H1 (cell line): ENCODE measurements around the gene BBIP1. TPM values are rescaled to one million over a fixed set of nuclear protein-coding genes. Genes with fewer than 3 reads are reported as not detected.

Experiments used
- CTCF ChIA-PET: fragments of 300-600 bp; sonication (Branson Sonifier 250); formaldehyde crosslinking; loops from one replicate; lab custom pipeline; 2021; ENCODE audit not compliant: partially characterized antibody; lab: Charles Lee
- POLR2A ChIA-PET: fragments of 300-600 bp; sonication (Branson Sonifier 250); formaldehyde crosslinking; loops from one replicate; lab custom pipeline; 2021; ENCODE audit warnings: inconsistent platforms; ENCODE audit not compliant: partially characterized antibody; lab: Charles Lee
- DNase-seq, 2 experiments: peaks; one replicate each; pipeline versions ENCODE4 v3.0.0 to v3.0.0-alpha.2; 2010 to 2022; ENCODE audit warnings: low spot score in 2 of 2, low read depth in 1 of 2, mixed read lengths in 1 of 2
- FAIRE-seq: peaks from 2 replicates; lab custom pipeline; 2011; peaks lifted over from hg19 to GRCh38; lab: Jason Lieb, UNC
- H2AFZ ChIP-seq: 2 replicates; pipeline ENCODE4 v1.8.1; 2012; ENCODE audit warnings: low read length, inconsistent platforms
- H2AK5ac ChIP-seq: 2 replicates; pipeline ENCODE4 v1.6.1; 2013; ENCODE audit warnings: low read depth, low read length
- H2BK120ac ChIP-seq: replicated peaks from 2 replicates; pipeline ENCODE3; 2013; ENCODE audit warnings: low read depth, low read length, inconsistent platforms
- H2BK12ac ChIP-seq: 2 replicates; pipeline ENCODE4 v1.6.1; 2013; ENCODE audit warnings: low read depth, low read length
- H2BK15ac ChIP-seq: 2 replicates; pipeline ENCODE4 v1.6.1; 2013; ENCODE audit warnings: low read length
- H2BK20ac ChIP-seq: 2 replicates; pipeline ENCODE4 v1.6.1; 2013; ENCODE audit warnings: low read length
- H2BK5ac ChIP-seq: 2 replicates; pipeline ENCODE4 v1.6.1; 2013; ENCODE audit warnings: low read depth, low read length
- H3K14ac ChIP-seq: 2 replicates; pipeline ENCODE4 v1.6.1; 2013; ENCODE audit warnings: inconsistent platforms; ENCODE audit not compliant: insufficient read length
- H3K18ac ChIP-seq: 2 replicates; pipeline ENCODE4 v1.6.1; 2013; ENCODE audit warnings: low read length; ENCODE audit errors: extremely low read depth
- H3K23ac ChIP-seq: 2 replicates; pipeline ENCODE4 v1.6.1; 2013; ENCODE audit warnings: inconsistent platforms; ENCODE audit not compliant: insufficient read length
- H3K23me2 ChIP-seq: 2 replicates; pipeline ENCODE4 v1.6.1; 2013; ENCODE audit warnings: low read depth, low read length
- H3K27ac ChIP-seq: 2 replicates; pipeline ENCODE4 v1.6.1; 2011; ENCODE audit warnings: low read depth, low read length, inconsistent platforms
- H3K27me3 ChIP-seq, 4 experiments: replicated peaks in 1 of 4; 1 replicate in 1 of 4; 2 replicates in 3 of 4; pipeline versions ENCODE4 v1.6.1 to v1.8.1; 2011 to 2013; ENCODE audit warnings: low read length in 3 of 4, mild to moderate bottlenecking in 3 of 4, inconsistent platforms in 2 of 4, mixed read lengths in 2 of 4, moderate library complexity in 1 of 4; ENCODE audit not compliant: control insufficient read depth in 3 of 4, insufficient read depth in 3 of 4; ENCODE audit errors: extremely low read depth in 1 of 4
- H3K36me3 ChIP-seq, 4 experiments: 2 replicates each; pipeline versions ENCODE4 v1.6.1 to v1.8.1; 2011 to 2013; ENCODE audit warnings: mild to moderate bottlenecking in 4 of 4, low read length in 3 of 4, moderate library complexity in 2 of 4, control low read depth in 1 of 4, inconsistent platforms in 1 of 4; ENCODE audit not compliant: insufficient read depth in 4 of 4, control insufficient read depth in 2 of 4
- H3K4ac ChIP-seq: replicated peaks from 2 replicates; pipeline ENCODE3; 2013; ENCODE audit warnings: low read length, low read depth, mixed read lengths, inconsistent platforms; ENCODE audit not compliant: insufficient read length
- H3K4me1 ChIP-seq, 4 experiments: replicated peaks in 1 of 4; 1 replicate in 1 of 4; 2 replicates in 3 of 4; pipeline versions ENCODE4 v1.6.1 to v1.8.1; 2011 to 2013; ENCODE audit warnings: low read length in 3 of 4, inconsistent platforms in 2 of 4, mixed read lengths in 1 of 4; ENCODE audit not compliant: insufficient read depth in 4 of 4, control insufficient read depth in 3 of 4
- H3K4me2 ChIP-seq, 2 experiments: 2 replicates each; pipeline versions ENCODE4 v1.6.1 to v1.8.1; 2011 to 2013; ENCODE audit warnings: low read depth in 2 of 2, low read length in 2 of 2, control low read depth in 1 of 2, inconsistent platforms in 1 of 2, mild to moderate bottlenecking in 1 of 2; ENCODE audit not compliant: insufficient read depth in 1 of 2
- H3K4me3 ChIP-seq, 4 experiments: fragments of 200-600, 300-600 bp in 1 of 4; sonication (generic), shearing (Covaris generic), sonication (Bioruptor Twin) in 1 of 4; 2 replicates each; pipeline versions ENCODE4 v1.5.1 to v1.8.1; 2011 to 2016; ENCODE audit warnings: low read length in 4 of 4, low read depth in 3 of 4, control low read depth in 2 of 4, inconsistent platforms in 2 of 4, mild to moderate bottlenecking in 2 of 4, mixed read lengths in 1 of 4, moderate library complexity in 1 of 4; ENCODE audit not compliant: insufficient read depth in 2 of 4; ENCODE audit errors: extremely low read depth in 1 of 4
- H3K56ac ChIP-seq: replicated peaks from 2 replicates; pipeline ENCODE3; 2013; ENCODE audit warnings: low read depth, mild to moderate bottlenecking, mixed read lengths, low read length, inconsistent platforms; ENCODE audit not compliant: insufficient read length
- H3K79me1 ChIP-seq: 2 replicates; pipeline ENCODE4 v1.6.1; 2013; ENCODE audit warnings: low read depth, low read length, control low read depth
- H3K79me2 ChIP-seq, 2 experiments: 2 replicates each; pipeline versions ENCODE4 v1.6.1 to v1.8.1; 2012 to 2013; ENCODE audit warnings: low read length in 2 of 2, mild to moderate bottlenecking in 2 of 2, inconsistent platforms in 1 of 2; ENCODE audit not compliant: insufficient read depth in 2 of 2, control insufficient read depth in 1 of 2
- H3K9ac ChIP-seq, 4 experiments: replicated peaks in 1 of 4; 1 replicate in 1 of 4; 2 replicates in 3 of 4; pipeline versions ENCODE4 v1.6.1 to v1.8.1; 2011 to 2013; ENCODE audit warnings: low read depth in 3 of 4, low read length in 3 of 4, control low read depth in 2 of 4, mild to moderate bottlenecking in 2 of 4, moderate library complexity in 2 of 4, inconsistent platforms in 1 of 4; ENCODE audit errors: extremely low read depth in 1 of 4
- H3K9me3 ChIP-seq, 2 experiments: 2 replicates each; pipeline versions ENCODE4 v1.6.1 to v1.8.1; 2012 to 2013; ENCODE audit warnings: mild to moderate bottlenecking in 2 of 2, moderate library complexity in 2 of 2, control low read depth in 1 of 2, inconsistent platforms in 1 of 2, low read depth in 1 of 2, low read length in 1 of 2, mixed read lengths in 1 of 2; ENCODE audit not compliant: insufficient read depth in 2 of 2
- H4K20me1 ChIP-seq, 2 experiments: replicated peaks in 1 of 2; 2 replicates each; pipeline versions ENCODE3 to v1.8.1; 2011 to 2013; ENCODE audit warnings: inconsistent platforms in 2 of 2, low read length in 2 of 2, mild to moderate bottlenecking in 1 of 2; ENCODE audit not compliant: insufficient read depth in 2 of 2, control insufficient read depth in 1 of 2
- H4K5ac ChIP-seq: 2 replicates; pipeline ENCODE4 v1.6.1; 2013; ENCODE audit warnings: low read length, low read depth, mixed read lengths, inconsistent platforms; ENCODE audit not compliant: insufficient read length
- H4K8ac ChIP-seq: 2 replicates; pipeline ENCODE4 v1.8.0; 2013; ENCODE audit warnings: mild to moderate bottlenecking, moderate library complexity, low read length, inconsistent platforms; ENCODE audit not compliant: insufficient read depth; ENCODE audit errors: extremely low read depth
- H4K91ac ChIP-seq: replicated peaks from 2 replicates; pipeline ENCODE3; 2013; ENCODE audit warnings: low read length, mixed read lengths, inconsistent platforms; ENCODE audit not compliant: insufficient read length
- EGR1 ChIP-seq: IDR thresholded peaks from 2 replicates; pipeline ENCODE4 v1.6.1; 2011; ENCODE audit warnings: low read depth, low read length, borderline replicate concordance
- WGBS, 2 experiments: shearing (Covaris generic) in 1 of 2; methylation state at CpG; one replicate each; pipeline versions ENCODE4 v1.1.6 to v1.1.7; 2013 to 2015; ENCODE audit warnings: low lambda C conversion rate in 2 of 2, mixed read lengths in 2 of 2, inconsistent platforms in 1 of 2, low coverage in 1 of 2, missing lambda C conversion rate in 1 of 2; ENCODE audit not compliant: insufficient replicate concordance in 2 of 2, insufficient coverage in 1 of 2, insufficient read length in 1 of 2; ENCODE audit errors: extremely low coverage in 1 of 2, missing lambda C conversion rate in 1 of 2; 5-methylcytosine and 5-hydroxymethylcytosine counted together
- polyA plus RNA-seq, 7 experiments: library from polyadenylated mRNA; depleted of rRNA in 3 of 7; stranded (reverse) in 5 of 7; unstranded in 2 of 7; fragments of >200 nt in 5 of 7; fragments of 200-250 nt in 2 of 7; gene quantifications; 1 replicate in 5 of 7; 2 replicates in 1 of 7; 4 replicates in 1 of 7; pipeline versions ENCODE4 v1.2.1 to v1.2.3, GENCODE V29; 2011 to 2013; ENCODE audit warnings: missing spikeins in 2 of 7, mixed read lengths in 2 of 7
- total RNA-seq: library from RNA; stranded (reverse); fragmentation: NEBNext Ultra II Directional; extraction: Animal tissue kit (Norgen Biotek cat#: 25700); gene quantifications from 2 replicates; pipeline ENCODE4 v1.2.1, GENCODE V29; 2021

The BBIP1 gene
- total and polyA plus RNA-seq, 2 of the 8 experiments (the other 6 are each of a cell fraction or from before 2014, with no cell fraction given), result 8.8 to 19.6 TPM

- no peak overlapping the region for H2BK12ac ChIP-seq
- TF ChIP-seq EGR1, result no peak
These were observed 16.8 kb downstream of the BBIP1 start for GRCh38 chr10:110901954-110902819.

More at GRCh38 chr10:110901954-110902819, 16.8 kb downstream of the BBIP1 start:
- H3K23me2 ChIP-seq, result no peaks in the 10 kb centered on the region
- H3K36me3 ChIP-seq, result peaks cover 0 to 13% (median 0%) of the 10 kb centered on the region in 4 experiments; a peak in 1 of 8 replicates
- ChIA-PET POLR2A (interaction anchor here (0.7 to 1.5 kb wide), 6 partner anchors 18 to 317 kb away, joined by 3 to 4 read pairs (median 3); partner anchors contain the start of gene PDCD4), CTCF (interaction anchor here (0.6 to 3.1 kb wide), 5 partner anchors 8 to 1228 kb away, joined by 3 to 13 read pairs (median 3); no protein-coding TSS in a partner anchor)
- WGBS, 2 experiments, result 88% methylated on average over 7 of the region's 7 CpGs; no CpG with 5 or more reads in 1 of the 2 experiments
- no peak overlapping the region for H3K4me2 ChIP-seq
- no peak overlapping the region for H2BK15ac ChIP-seq
- no peak overlapping the region for H3K27ac ChIP-seq
- no peak for FAIRE-seq
- no peak overlapping the region for H3K23ac ChIP-seq
- no peak overlapping the region for H4K8ac ChIP-seq
- H3K79me2 ChIP-seq, result no peaks in the 10 kb centered on the region
- no peak overlapping the region for H3K56ac ChIP-seq
- H2AK5ac ChIP-seq, result no peak overlapping the region
- H2BK5ac ChIP-seq, result no peak overlapping the region
- H4K91ac ChIP-seq, result no peak overlapping the region
- H3K4me3 ChIP-seq, result no peak overlapping the region
- no peak overlapping the region for H3K9ac ChIP-seq
- H3K9me3 ChIP-seq, result no peaks in the 10 kb centered on the region
- no peak overlapping the region for H2BK20ac ChIP-seq
- H2AFZ ChIP-seq, result no peak overlapping the region
- H3K4me1 ChIP-seq, result no peaks in the 10 kb centered on the region; a peak in 1 of 7 replicates
- no peak overlapping the region for H3K18ac ChIP-seq
- H2BK120ac ChIP-seq, result no peak overlapping the region
- no peak overlapping the region for H3K4ac ChIP-seq
- H4K5ac ChIP-seq, result no peak overlapping the region
- H3K27me3 ChIP-seq, result no peaks in the 10 kb centered on the region
- no peak overlapping the region for H3K14ac ChIP-seq
- H4K20me1 ChIP-seq, result peaks cover 0 to 1% of the 10 kb centered on the region in 2 experiments
- no peaks in the 10 kb centered on the region for H3K79me1 ChIP-seq
- DNase-seq, result no peak
